Activated T-cell treated with anti-CD3 and anti-CD28 coated beads, Interleukin-2, amount 50 U/mL, for 4 hours (primary cell): Measurements from ENCODE around the gene TTYH1. TPM values are rescaled to one million over a fixed set of nuclear protein-coding genes. Genes with fewer than 3 reads are reported as not detected.
"Not testable (repeated sequence)": the region's sequence is repeated elsewhere in the genome, so short reads cannot be mapped to it uniquely, and the experiment has no call there.

Experiments used
- ATAC-seq, 2 donors: fragments of 200-7000 bp; cut with Tn5 transposase; one replicate each; pipeline ENCODE4 v1.10.0; 2021
- DNase-seq: peaks from one replicate; pipeline ENCODE4 v3.0.0-alpha.2; 2020
- H3K27me3 Mint-ChIP-seq: one replicate; pipeline ENCODE4 v1.8.0; 2021; ENCODE audit warnings: low read depth, mixed read lengths
- H3K36me3 Mint-ChIP-seq: one replicate; pipeline ENCODE4 v1.8.0; 2022; ENCODE audit warnings: mixed read lengths; ENCODE audit not compliant: insufficient read depth
- H3K4me1 Mint-ChIP-seq: one replicate; pipeline ENCODE4 v1.8.0; 2021; ENCODE audit warnings: low read depth, mixed read lengths
- H3K4me3 Mint-ChIP-seq: one replicate; pipeline ENCODE4 v1.8.0; 2021; ENCODE audit warnings: mild to moderate bottlenecking, moderate library complexity, mixed read lengths
- H3K9me3 Mint-ChIP-seq: one replicate; pipeline ENCODE4 v1.8.0; 2021; ENCODE audit warnings: mixed read lengths
- total RNA-seq, 3 donors: library from RNA; stranded (reverse); gene quantifications; one replicate each; pipeline ENCODE4 v1.2.1, GENCODE V29; 2021

TTYH1 gene
- total RNA-seq, 3 donors from 2014 or later: 0.46 TPM; not detected in 2

DNA sequence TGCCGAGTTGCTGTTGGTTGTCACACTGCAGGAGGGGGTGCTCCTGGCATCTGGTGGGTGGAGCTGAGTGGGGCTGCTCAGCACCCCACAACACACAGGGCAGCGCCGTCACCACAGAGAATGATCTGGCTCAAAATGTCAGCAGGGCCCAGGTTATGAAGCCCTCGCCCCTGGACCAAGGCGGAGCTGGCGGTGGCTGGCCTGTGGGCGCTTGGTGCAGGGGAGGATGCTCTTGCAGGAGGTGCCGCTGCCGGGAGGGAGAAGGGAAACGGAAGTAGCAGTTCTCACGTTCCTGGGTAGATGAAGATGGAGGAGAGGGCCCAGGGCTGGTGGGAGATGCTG lies 19.6 kb downstream of the TTYH1 start:
- Mint-ChIP-seq H3K27me3 (no peaks in the 10 kb centered on the region), H3K4me1 (peaks cover 21% of the 10 kb centered on the region), H3K4me3 (peak overlapping the region; percentile 25), H3K36me3 (no peaks in the 10 kb centered on the region), H3K9me3 (no peaks in the 10 kb centered on the region)
- DNase-seq: no peak
- peak in 1 of 2 donors; percentile 23 for ATAC-seq

GRCh38 chr19:54435551-54436016 lies 20.3 kb downstream of the TTYH1 start:
- peaks cover 21% of the 10 kb centered on the region for H3K4me1 Mint-ChIP-seq
- H3K4me3 Mint-ChIP-seq: no peak overlapping the region
- no peaks in the 10 kb centered on the region for H3K36me3 Mint-ChIP-seq
- no peaks in the 10 kb centered on the region for H3K27me3 Mint-ChIP-seq
- no peak for ATAC-seq
- H3K9me3 Mint-ChIP-seq: no peaks in the 10 kb centered on the region
- no peak for DNase-seq

- Mint-ChIP-seq H3K27me3 (no peaks in the 10 kb centered on the region), H3K36me3 (peaks cover 1% of the 10 kb centered on the region), H3K9me3 (no peaks in the 10 kb centered on the region), H3K4me3 (no peak overlapping the region), H3K4me1 (peaks cover 19% of the 10 kb centered on the region)
- ATAC-seq: no peak
- no peak for DNase-seq
Measured at GRCh38 chr19:54436031-54436523, 20.8 kb downstream of the TTYH1 start.

DNA sequence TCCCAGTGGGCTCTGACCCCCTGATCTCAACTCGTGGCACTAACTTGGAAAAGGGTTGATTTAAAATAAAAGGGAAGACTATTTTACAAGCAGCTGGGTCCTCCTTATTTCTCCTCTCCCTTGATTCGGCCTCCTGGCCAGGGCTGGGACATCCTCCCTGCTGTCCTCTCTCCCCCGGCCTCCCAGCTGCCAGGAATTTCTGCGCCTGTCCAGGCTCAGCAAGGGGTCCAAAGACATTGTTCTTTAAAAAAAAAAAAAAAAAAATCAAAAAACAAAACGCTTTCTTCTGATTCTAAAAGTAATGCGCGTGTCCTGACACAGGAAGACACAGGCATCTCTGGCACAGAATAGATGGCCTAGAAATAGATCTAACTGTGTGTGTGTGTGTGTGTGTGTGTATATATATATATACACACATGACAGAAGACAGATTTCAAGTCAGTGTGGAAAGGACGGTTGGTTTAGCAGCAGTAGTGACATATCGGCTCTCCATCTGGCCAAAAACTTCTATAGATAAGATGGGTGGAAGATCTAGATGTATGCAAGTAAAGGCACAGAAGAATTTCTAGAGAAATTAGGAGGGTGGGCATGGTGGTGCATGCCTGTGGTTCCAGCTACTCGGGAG lies 21.5 kb downstream of the TTYH1 start:
- Mint-ChIP-seq H3K36me3 (peaks cover 1% of the 10 kb centered on the region), H3K4me3 (no peak overlapping the region), H3K27me3 (no peaks in the 10 kb centered on the region), H3K9me3 (no peaks in the 10 kb centered on the region), H3K4me1 (peaks cover 17% of the 10 kb centered on the region)
- ATAC-seq: no peak
- DNase-seq: no peak

DNA sequence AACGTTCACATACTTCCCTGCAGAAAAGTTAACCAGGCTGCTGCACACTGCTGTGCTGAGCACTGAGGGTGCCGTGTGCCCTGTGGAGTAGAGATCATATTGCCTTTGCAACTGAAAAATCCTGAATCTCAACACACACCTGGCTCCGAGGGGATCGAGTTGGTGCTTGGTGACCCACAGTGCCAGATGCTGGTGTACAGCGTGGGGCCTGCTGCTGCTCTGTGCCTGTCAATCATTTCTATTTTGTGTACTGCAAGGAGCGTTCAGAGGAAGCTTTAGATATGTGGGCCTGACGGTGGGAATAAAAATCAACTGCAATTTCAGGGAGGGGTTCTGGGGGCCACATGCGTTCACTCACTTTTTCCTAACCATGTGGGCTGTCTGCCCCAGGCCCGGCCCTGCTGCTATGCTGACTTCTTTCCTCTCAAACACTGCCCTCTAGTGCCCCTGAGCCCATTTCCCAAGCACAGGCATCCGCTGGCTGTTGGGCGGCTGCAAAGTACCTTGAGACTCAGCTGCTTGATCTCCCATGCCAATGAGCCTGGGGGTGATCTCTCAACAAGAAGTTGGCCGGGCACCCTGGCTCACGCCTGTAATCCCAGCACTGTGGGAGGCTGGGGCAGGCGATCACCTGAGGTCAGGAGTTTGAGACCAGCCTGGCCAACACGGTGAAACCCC lies 24.0 kb downstream of the TTYH1 start:
- DNase-seq: no peak
- no peaks in the 10 kb centered on the region for H3K9me3 Mint-ChIP-seq
- peak; percentile 53 to 66 for ATAC-seq
- H3K4me3 Mint-ChIP-seq: no peak overlapping the region
- H3K4me1 Mint-ChIP-seq: peaks cover 13% of the 10 kb centered on the region
- H3K36me3 Mint-ChIP-seq: peaks cover 6% of the 10 kb centered on the region
- H3K27me3 Mint-ChIP-seq: no peaks in the 10 kb centered on the region

GRCh38 chr19:54440641-54441040 lies 25.4 kb downstream of the TTYH1 start:
- Mint-ChIP-seq H3K27me3 (no peaks in the 10 kb centered on the region), H3K4me3 (no peak overlapping the region), H3K4me1 (peaks cover 4% of the 10 kb centered on the region), H3K9me3 (no peaks in the 10 kb centered on the region), H3K36me3 (peaks cover 6% of the 10 kb centered on the region)
- DNase-seq (no peak), ATAC-seq (no peak)

GRCh38 chr19:54444737-54445136 lies 29.5 kb downstream of the TTYH1 start:
- Mint-ChIP-seq H3K4me3 (no peak overlapping the region), H3K4me1 (peaks cover 21% of the 10 kb centered on the region), H3K9me3 (no peaks in the 10 kb centered on the region), H3K27me3 (no peaks in the 10 kb centered on the region), H3K36me3 (peaks cover 6% of the 10 kb centered on the region)
- DNase-seq (no peak), ATAC-seq (no peak)

DNA sequence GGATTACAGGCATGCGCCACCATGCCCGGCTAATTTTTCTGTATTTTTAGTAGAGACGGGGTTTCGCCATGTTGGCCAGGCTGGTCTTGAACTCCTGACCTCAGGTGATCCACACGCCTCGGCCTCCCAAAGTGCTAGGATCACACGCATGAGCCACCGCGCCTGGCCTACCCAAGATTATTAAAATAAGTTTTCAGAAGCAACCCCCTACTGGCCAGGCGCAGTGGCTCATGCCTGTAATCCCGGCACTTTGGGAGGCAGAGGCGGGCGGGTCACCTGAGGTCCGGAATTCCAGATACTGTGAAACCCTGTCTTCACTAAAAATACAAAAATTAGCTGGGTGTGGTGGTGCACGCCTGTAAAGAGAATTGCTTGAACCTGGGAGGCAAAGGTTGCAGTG lies 31.1 kb downstream of the TTYH1 start:
- peaks cover 37% of the 10 kb centered on the region for H3K4me1 Mint-ChIP-seq
- not testable (repeated sequence) for H3K4me3 Mint-ChIP-seq, H3K36me3 Mint-ChIP-seq, ATAC-seq, H3K9me3 Mint-ChIP-seq, H3K27me3 Mint-ChIP-seq, DNase-seq

DNA sequence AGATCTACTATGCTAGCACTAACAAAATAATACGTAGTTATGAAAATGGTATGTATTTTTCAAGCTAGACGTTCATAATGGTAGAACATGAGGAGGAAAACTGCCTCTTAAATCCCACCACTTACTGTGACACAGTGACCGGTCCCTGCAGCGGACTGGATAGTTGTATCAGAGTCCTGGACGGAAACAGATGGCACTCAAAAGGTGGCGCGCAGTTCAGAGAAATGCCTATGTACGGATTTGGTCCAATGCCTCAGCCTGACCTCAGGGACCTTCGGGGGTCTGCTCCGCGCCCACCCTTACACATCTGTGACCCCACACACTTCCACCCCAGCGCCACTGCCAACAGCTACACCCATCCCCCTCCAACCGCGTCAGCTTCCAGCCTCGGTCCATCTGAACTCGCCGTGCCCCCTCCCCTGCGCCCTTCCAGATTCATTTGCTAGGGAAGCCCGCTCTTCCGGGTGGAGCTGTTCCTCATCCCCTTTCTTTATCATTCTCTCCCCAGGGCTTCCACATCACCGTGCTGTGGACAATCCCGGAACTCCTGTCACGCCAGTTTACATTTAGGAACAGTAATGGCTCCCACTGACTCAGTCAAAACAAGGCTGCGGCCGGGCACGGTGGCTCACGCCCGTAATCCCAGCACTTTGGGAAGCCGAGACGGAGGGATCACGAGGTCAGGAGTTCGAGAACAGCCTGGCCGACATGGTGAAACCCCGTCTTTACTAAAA lies 32.9 kb downstream of the TTYH1 start:
- H3K4me1 Mint-ChIP-seq: peaks cover 43% of the 10 kb centered on the region
- DNase-seq (peak; percentile 25), ATAC-seq (peak; percentile 31 to 41)
- H3K36me3 Mint-ChIP-seq: peaks cover 16% of the 10 kb centered on the region
- no peaks in the 10 kb centered on the region for H3K27me3 Mint-ChIP-seq
- H3K9me3 Mint-ChIP-seq: no peaks in the 10 kb centered on the region
- H3K4me3 Mint-ChIP-seq: peak overlapping the region; percentile 100

- Mint-ChIP-seq H3K9me3 (no peaks in the 10 kb centered on the region), H3K36me3 (peaks cover 22% of the 10 kb centered on the region), H3K4me1 (peaks cover 43% of the 10 kb centered on the region), H3K27me3 (no peaks in the 10 kb centered on the region), H3K4me3 (peak within 1 kb of the TSS; percentile 100)
- ATAC-seq: peak; percentile 92 to 93
- peak; percentile 96 for DNase-seq
Measured at GRCh38 chr19:54448774-54449700, 33.8 kb downstream of the TTYH1 start, which contains the start of gene LENG8. LENG8 (plus strand) TSS chr19:54449199; CDS start chr19:54451345, 2,146 bp downstream.

- Mint-ChIP-seq H3K27me3 (no peaks in the 10 kb centered on the region), H3K4me1 (peaks cover 43% of the 10 kb centered on the region), H3K9me3 (no peaks in the 10 kb centered on the region), H3K4me3 (peak overlapping the region; percentile 100), H3K36me3 (peaks cover 23% of the 10 kb centered on the region)
- no peak for DNase-seq
- ATAC-seq: peak; percentile 0 to 1
Measured at GRCh38 chr19:54449701-54450069, 34.4 kb downstream of the TTYH1 start.

- no peak for DNase-seq
- ATAC-seq: no peak
- Mint-ChIP-seq H3K4me3 (peak overlapping the region; percentile 100), H3K36me3 (peaks cover 27% of the 10 kb centered on the region), H3K9me3 (no peaks in the 10 kb centered on the region), H3K4me1 (peaks cover 43% of the 10 kb centered on the region), H3K27me3 (no peaks in the 10 kb centered on the region)
Measured at GRCh38 chr19:54451331-54451871, 36.1 kb downstream of the TTYH1 start.

DNA sequence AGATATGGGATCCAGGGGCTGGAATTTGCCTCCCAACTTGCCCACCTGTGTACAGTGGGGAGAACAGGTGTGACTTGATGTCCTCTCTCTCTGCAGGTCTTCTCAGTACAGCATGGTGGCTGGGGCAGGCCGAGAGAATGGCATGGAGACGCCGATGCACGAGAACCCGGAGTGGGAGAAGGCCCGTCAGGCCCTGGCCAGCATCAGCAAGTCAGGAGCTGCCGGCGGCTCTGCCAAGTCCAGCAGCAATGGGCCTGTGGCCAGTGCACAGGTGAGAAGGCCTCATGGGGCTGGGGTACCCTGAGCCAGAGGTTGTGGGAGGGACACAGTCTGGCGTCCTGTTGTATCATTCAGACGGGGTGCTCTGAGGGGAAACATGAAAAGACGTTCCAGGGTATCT lies 36.7 kb downstream of the TTYH1 start:
- ATAC-seq (no peak), DNase-seq (no peak)
- Mint-ChIP-seq H3K36me3 (peaks cover 27% of the 10 kb centered on the region), H3K9me3 (no peaks in the 10 kb centered on the region), H3K4me1 (peaks cover 39% of the 10 kb centered on the region), H3K27me3 (no peaks in the 10 kb centered on the region), H3K4me3 (no peak overlapping the region)
